Measurements from ENCODE around the gene BAAT. TPM values are rescaled to one million over a fixed set of nuclear protein-coding genes. Genes with fewer than 3 reads are reported as not detected.

The BAAT gene
- total RNA-seq, 1 donor from 2014 or later: 0.07 TPM

DNA sequence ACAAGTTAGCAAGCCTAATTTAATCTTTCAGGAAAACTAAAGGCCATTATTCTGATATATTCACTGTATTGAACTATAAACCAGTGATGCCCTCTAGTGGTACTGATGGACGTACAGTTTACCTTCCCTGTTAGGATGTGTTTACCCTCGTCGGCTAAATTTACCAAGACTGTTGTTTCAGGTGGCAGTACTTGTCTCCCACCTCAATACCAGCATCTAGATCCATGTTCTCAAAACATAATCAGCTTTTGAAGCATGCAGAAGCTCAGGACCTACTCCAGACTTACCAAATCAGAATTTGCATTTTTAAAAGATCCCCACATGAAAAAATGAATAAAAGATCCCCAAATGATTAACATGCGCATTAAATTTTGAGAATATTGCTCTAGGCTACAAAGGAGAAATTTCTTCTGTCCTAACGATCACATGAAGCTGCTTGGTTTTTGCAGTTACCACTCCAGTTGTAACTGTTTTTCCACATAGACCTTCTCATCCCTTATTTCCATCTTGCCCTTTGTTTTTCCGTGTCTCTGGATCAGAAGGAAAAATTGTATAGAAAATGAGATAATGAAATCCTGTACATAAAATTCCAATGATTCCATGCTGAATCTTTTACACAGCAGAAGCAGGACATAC lies 3.2 kb upstream of the BAAT start:
- Mint-ChIP-seq H3K36me3 (peaks cover 56% of the 10 kb centered on the region), H3K27me3 (ENCODE audit: low read depth) (no peaks in the 10 kb centered on the region), H3K4me3 (no peak overlapping the region), H3K27ac (no peak overlapping the region), H3K4me1 (no peaks in the 10 kb centered on the region), H3K9me3 (peaks cover 36% of the 10 kb centered on the region)
- no peak for DNase-seq (ENCODE audit: low spot score in 2 of 2, unreplicated experiment in 2 of 2)
- TF ChIP-seq, protein P1, sequence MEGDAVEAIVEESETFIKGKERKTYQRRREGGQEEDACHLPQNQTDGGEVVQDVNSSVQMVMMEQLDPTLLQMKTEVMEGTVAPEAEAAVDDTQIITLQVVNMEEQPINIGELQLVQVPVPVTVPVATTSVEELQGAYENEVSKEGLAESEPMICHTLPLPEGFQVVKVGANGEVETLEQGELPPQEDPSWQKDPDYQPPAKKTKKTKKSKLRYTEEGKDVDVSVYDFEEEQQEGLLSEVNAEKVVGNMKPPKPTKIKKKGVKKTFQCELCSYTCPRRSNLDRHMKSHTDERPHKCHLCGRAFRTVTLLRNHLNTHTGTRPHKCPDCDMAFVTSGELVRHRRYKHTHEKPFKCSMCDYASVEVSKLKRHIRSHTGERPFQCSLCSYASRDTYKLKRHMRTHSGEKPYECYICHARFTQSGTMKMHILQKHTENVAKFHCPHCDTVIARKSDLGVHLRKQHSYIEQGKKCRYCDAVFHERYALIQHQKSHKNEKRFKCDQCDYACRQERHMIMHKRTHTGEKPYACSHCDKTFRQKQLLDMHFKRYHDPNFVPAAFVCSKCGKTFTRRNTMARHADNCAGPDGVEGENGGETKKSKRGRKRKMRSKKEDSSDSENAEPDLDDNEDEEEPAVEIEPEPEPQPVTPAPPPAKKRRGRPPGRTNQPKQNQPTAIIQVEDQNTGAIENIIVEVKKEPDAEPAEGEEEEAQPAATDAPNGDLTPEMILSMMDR (IDR thresholded peaks at IDR 0.05; ENCODE audit: unreplicated experiment): no peak

DNA sequence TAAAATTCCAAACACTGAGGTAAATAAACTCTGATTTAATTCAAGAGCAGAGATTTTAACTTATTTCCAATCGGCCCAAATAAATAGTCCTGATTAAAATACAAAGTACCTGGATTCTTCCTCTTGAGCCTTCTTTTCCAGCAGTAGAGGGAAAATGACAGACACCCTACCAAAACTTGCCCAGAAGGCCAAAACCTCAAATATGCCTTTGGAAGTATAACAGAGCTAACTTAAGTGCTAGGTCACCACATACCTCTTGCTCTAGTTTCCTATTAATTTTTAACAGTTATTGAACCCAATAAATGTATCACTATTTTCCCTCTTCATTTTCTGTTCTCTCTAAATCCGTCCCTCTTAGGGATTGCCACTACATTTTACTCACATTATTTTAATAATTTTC lies 1.4 kb downstream of the BAAT start:
- Mint-ChIP-seq H3K27me3 (ENCODE audit: low read depth) (no peaks in the 10 kb centered on the region), H3K36me3 (peaks cover 21% of the 10 kb centered on the region), H3K27ac (no peak overlapping the region), H3K4me3 (no peak overlapping the region), H3K4me1 (no peaks in the 10 kb centered on the region), H3K9me3 (peaks cover 34% of the 10 kb centered on the region)
- no peak for DNase-seq (ENCODE audit: low spot score in 2 of 2, unreplicated experiment in 2 of 2)
- TF ChIP-seq, protein P1 (IDR thresholded peaks at IDR 0.05; ENCODE audit: unreplicated experiment): no peak

DNA sequence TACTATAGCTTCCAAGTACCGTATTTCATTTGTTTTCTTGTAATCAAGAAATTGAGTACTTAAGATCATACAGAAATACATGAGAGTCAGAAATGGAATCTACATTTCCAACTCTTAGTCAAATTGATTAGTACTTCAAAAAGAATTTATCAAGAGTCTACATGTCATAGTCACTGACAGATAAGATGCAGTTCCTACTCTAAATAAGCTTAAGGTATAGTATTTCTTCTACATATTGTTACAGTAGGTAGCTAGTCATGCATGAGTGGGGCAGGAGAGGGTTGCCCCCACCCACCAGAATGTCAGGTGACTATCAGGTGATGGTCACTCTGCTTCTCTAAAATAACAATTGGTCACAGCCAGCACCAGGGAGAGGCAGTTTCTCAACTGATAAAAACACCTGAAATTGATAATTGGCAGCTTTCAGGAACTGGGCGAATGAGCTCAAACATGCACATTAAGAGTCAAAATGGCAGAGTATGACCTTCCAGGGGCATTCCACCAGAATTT lies 2.9 kb downstream of the BAAT start:
- H3K36me3 Mint-ChIP-seq: peaks cover 21% of the 10 kb centered on the region
- H3K4me3 Mint-ChIP-seq: no peak overlapping the region

DNA sequence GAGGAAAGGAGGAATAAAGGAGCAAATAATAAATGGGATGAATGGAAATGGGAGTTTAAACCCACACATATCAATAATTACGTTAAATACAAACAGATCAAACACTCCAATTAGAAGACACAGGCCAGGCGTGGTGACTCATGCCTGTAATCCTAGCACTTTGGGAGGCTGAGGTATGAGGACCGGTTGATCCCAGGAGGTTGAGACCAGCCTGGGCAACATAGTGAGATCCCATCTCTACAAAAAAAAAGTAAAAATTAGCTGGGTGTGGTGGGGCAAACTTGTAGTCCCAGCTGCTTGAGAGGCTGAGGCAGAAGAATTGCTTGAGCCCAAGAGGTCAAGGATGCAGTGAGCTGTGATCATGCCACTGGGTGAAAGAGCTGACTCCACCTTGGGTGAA lies 3.7 kb downstream of the BAAT start:
- no peak for DNase-seq (ENCODE audit: low spot score in 2 of 2, unreplicated experiment in 2 of 2)
- Mint-ChIP-seq H3K27ac (no peak overlapping the region), H3K4me3 (no peak overlapping the region), H3K9me3 (peaks cover 42% of the 10 kb centered on the region), H3K27me3 (ENCODE audit: low read depth) (no peaks in the 10 kb centered on the region), H3K36me3 (peaks cover 19% of the 10 kb centered on the region), H3K4me1 (peaks cover under 1% of the 10 kb centered on the region)
- TF ChIP-seq, protein P1 (IDR thresholded peaks at IDR 0.05; ENCODE audit: unreplicated experiment): no peak

More for the DNA sequence above, 2.9 kb downstream of the BAAT start:
- no peaks in the 10 kb centered on the region for H3K4me1 Mint-ChIP-seq
- peaks cover 44% of the 10 kb centered on the region for H3K9me3 Mint-ChIP-seq
- H3K27ac Mint-ChIP-seq: no peak overlapping the region
- DNase-seq (ENCODE audit: low spot score in 2 of 2, unreplicated experiment in 2 of 2): no peak
- no peaks in the 10 kb centered on the region for H3K27me3 Mint-ChIP-seq (ENCODE audit: low read depth)
- TF ChIP-seq, protein P1 (IDR thresholded peaks at IDR 0.05; ENCODE audit: unreplicated experiment): no peak

DNA sequence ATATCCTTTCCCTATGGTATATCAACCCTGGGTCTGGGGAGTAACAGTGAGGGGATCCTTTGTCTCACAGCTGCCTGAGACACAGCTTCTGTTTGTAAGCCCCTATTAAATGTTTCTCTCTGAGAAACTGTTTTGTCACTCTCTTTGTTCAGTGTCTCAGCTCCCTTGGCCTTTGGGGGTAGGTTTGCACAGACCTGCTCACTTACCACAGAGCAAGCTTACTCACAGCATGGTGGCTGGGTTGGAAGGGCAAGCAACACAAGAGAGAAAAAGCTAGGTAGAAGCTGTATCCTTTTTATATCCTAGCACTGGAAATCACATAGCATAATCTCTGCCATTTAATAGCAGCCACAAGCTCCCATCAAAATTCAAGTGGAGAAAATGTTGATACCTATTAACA lies 4.5 kb downstream of the BAAT start:
- DNase-seq (ENCODE audit: low spot score in 2 of 2, unreplicated experiment in 2 of 2): no peak
- TF ChIP-seq, protein P1 (IDR thresholded peaks at IDR 0.05; ENCODE audit: unreplicated experiment): no peak
- no peak overlapping the region for H3K27ac Mint-ChIP-seq
- H3K27me3 Mint-ChIP-seq (ENCODE audit: low read depth): no peaks in the 10 kb centered on the region
- H3K36me3 Mint-ChIP-seq: peaks cover 14% of the 10 kb centered on the region
- H3K9me3 Mint-ChIP-seq: peaks cover 35% of the 10 kb centered on the region
- H3K4me1 Mint-ChIP-seq: peaks cover 4% of the 10 kb centered on the region
- H3K4me3 Mint-ChIP-seq: no peak overlapping the region
